DND-41 (cell line): Measurements from ENCODE around the gene CYP2W1.

Experiments
- EZH2 ChIP-seq: IDR thresholded peaks from 3 replicates; pipeline ENCODE4 v1.6.1; 2012; ENCODE audit warnings: borderline replicate concordance, low read depth, mild to moderate bottlenecking, moderate library complexity, low read length, inconsistent platforms; ENCODE audit not compliant: severe bottlenecking
- TF ChIP-seq, protein P1 (sequence below): IDR thresholded peaks from 2 replicates; pipeline ENCODE4 v1.5.1; 2012; ENCODE audit warnings: borderline replicate concordance, low read length, moderate library complexity, mild to moderate bottlenecking; ENCODE audit not compliant: poor library complexity, severe bottlenecking; ENCODE audit errors: extremely low read depth

GRCh38 chr7:986766-987751 lies 4.1 kb downstream of the CYP2W1 start:
- TF ChIP-seq, protein P1, sequence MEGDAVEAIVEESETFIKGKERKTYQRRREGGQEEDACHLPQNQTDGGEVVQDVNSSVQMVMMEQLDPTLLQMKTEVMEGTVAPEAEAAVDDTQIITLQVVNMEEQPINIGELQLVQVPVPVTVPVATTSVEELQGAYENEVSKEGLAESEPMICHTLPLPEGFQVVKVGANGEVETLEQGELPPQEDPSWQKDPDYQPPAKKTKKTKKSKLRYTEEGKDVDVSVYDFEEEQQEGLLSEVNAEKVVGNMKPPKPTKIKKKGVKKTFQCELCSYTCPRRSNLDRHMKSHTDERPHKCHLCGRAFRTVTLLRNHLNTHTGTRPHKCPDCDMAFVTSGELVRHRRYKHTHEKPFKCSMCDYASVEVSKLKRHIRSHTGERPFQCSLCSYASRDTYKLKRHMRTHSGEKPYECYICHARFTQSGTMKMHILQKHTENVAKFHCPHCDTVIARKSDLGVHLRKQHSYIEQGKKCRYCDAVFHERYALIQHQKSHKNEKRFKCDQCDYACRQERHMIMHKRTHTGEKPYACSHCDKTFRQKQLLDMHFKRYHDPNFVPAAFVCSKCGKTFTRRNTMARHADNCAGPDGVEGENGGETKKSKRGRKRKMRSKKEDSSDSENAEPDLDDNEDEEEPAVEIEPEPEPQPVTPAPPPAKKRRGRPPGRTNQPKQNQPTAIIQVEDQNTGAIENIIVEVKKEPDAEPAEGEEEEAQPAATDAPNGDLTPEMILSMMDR, result no peak
- no peak for TF ChIP-seq EZH2
